Measurements from ENCODE around the gene PRICKLE4.

GRCh38 chr6:41768545-41769308 lies 11.9 kb upstream of the PRICKLE4 start:
- TF ChIP-seq CTCF (IDR thresholded peaks at IDR 0.05; ENCODE audit: low read depth, low read length) (no peak), EZH2phosphoT487 (IDR thresholded peaks at IDR 0.05; ENCODE audit: low read depth) (no peak)

Data from OCI-LY3 (cell line).